ENCODE data around the gene LDLRAP1.

The LDLRAP1 gene

GRCh38 chr1:25544243-25544764, 898 bp downstream of the LDLRAP1 start:
- H3K4me1 ChIP-seq (ENCODE audit: control insufficient read depth, low read depth, low read length), result no peaks in the 10 kb centered on the region
- no peak overlapping the region for H2AK5ac ChIP-seq (ENCODE audit: low read length)
- no peak overlapping the region for H4K8ac ChIP-seq (ENCODE audit: low read depth, low read length)
- WGBS (ENCODE audit: extremely low coverage, insufficient coverage, low lambda C conversion rate), result no CpG with 5 or more reads among the region's 25 CpGs
- no peak overlapping the region for H3K23ac ChIP-seq (ENCODE audit: low read length)
- H2BK5ac ChIP-seq (ENCODE audit: low read length), result no peak overlapping the region
- no peak overlapping the region for H4K5ac ChIP-seq (ENCODE audit: low read length)
- peak overlapping the region; percentile 83 for H3K56ac ChIP-seq (ENCODE audit: low read length)
- no peak overlapping the region for H2BK15ac ChIP-seq (replicated peaks; ENCODE audit: low read depth)
- H3K79me1 ChIP-seq (ENCODE audit: low read length), result no peaks in the 10 kb centered on the region
- H3K9ac ChIP-seq (ENCODE audit: low read length), result peak overlapping the region; percentile 80
- no peak for DNase-seq
- H3K4me2 ChIP-seq (ENCODE audit: low read length), result peak overlapping the region; percentile 53
- peak overlapping the region; percentile 94 for H3K18ac ChIP-seq (ENCODE audit: low read length)
- no peaks in the 10 kb centered on the region for H3K79me2 ChIP-seq (ENCODE audit: control insufficient read depth, insufficient read depth, low read length)
- peak overlapping the region; percentile 20 for H3K4ac ChIP-seq (ENCODE audit: low read depth, low read length)
- peak overlapping the region; percentile 56 for H3K4me3 ChIP-seq (ENCODE audit: low read length)
- H2BK120ac ChIP-seq (ENCODE audit: low read depth, low read length), result no peak overlapping the region
- H3K27ac ChIP-seq (ENCODE audit: low read depth, low read length), result no peak overlapping the region
- no peaks in the 10 kb centered on the region for H3K36me3 ChIP-seq (ENCODE audit: control insufficient read depth, insufficient read depth, low read length)
- H3K27me3 ChIP-seq (ENCODE audit: insufficient read depth, low read length, poor library complexity), result no peaks in the 10 kb centered on the region

- Histone ChIP-seq H3K27me3 (ENCODE audit: insufficient read depth, low read length, poor library complexity) (no peaks in the 10 kb centered on the region), H3K36me3 (ENCODE audit: control insufficient read depth, insufficient read depth, low read length) (no peaks in the 10 kb centered on the region), H3K79me2 (ENCODE audit: control insufficient read depth, insufficient read depth, low read length) (no peaks in the 10 kb centered on the region), H3K4ac (ENCODE audit: low read depth, low read length) (no peak overlapping the region), H3K79me1 (ENCODE audit: low read length) (no peaks in the 10 kb centered on the region), H3K4me2 (ENCODE audit: low read length) (peak overlapping the region; percentile 53), H3K56ac (ENCODE audit: low read length) (peak overlapping the region; percentile 63), H2BK5ac (ENCODE audit: low read length) (no peak overlapping the region), H4K5ac (ENCODE audit: low read length) (no peak overlapping the region), H3K18ac (ENCODE audit: low read length) (no peak overlapping the region), H2BK15ac (replicated peaks; ENCODE audit: low read depth) (no peak overlapping the region), H3K23ac (ENCODE audit: low read length) (no peak overlapping the region), H4K8ac (ENCODE audit: low read depth, low read length) (no peak overlapping the region), H3K4me3 (ENCODE audit: low read length) (no peak overlapping the region), H3K4me1 (ENCODE audit: control insufficient read depth, low read depth, low read length) (no peaks in the 10 kb centered on the region), H2AK5ac (ENCODE audit: low read length) (no peak overlapping the region), H3K27ac (ENCODE audit: low read depth, low read length) (no peak overlapping the region), H2BK120ac (ENCODE audit: low read depth, low read length) (no peak overlapping the region), H3K9ac (ENCODE audit: low read length) (peak overlapping the region; percentile 80)
- no CpG with 5 or more reads among the region's 6 CpGs for WGBS (ENCODE audit: extremely low coverage, insufficient coverage, low lambda C conversion rate)
- DNase-seq, result no peak
These were observed 1.4 kb downstream of the LDLRAP1 start for GRCh38 chr1:25544819-25545218.

DNA sequence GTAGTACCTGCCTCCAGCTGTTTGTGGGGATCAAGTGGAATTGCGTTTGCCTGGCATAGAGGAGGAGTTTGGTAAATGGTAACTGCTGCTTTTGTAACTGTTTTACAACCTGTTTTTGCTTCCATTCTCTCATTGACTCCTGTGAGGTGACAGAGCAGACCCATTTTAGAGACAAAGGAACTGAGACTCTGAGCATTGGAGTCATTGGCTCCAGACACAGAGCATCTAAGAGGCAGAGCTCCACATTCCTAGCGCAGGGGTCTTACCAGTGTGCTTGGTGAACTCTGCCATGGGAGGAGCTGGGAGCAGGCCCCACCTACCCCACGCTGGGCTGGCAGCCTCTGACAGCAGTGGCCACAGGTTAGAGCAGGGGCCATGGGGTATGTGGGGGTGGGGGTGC, 2.4 kb downstream of the LDLRAP1 start:
- no peak overlapping the region for H2AK5ac ChIP-seq (ENCODE audit: low read length)
- H3K4ac ChIP-seq (ENCODE audit: low read depth, low read length), result no peak overlapping the region
- no peak overlapping the region for H3K4me2 ChIP-seq (ENCODE audit: low read length)
- DNase-seq, result no peak
- no peaks in the 10 kb centered on the region for H3K79me1 ChIP-seq (ENCODE audit: low read length)
- no peak overlapping the region for H3K27ac ChIP-seq (ENCODE audit: low read depth, low read length)
- no peak overlapping the region for H3K4me3 ChIP-seq (ENCODE audit: low read length)
- no peak overlapping the region for H4K8ac ChIP-seq (ENCODE audit: low read depth, low read length)
- H2BK5ac ChIP-seq (ENCODE audit: low read length), result no peak overlapping the region
- WGBS (ENCODE audit: extremely low coverage, insufficient coverage, low lambda C conversion rate), result no CpG with 5 or more reads among the region's 3 CpGs
- H3K18ac ChIP-seq (ENCODE audit: low read length), result no peak overlapping the region
- H3K79me2 ChIP-seq (ENCODE audit: control insufficient read depth, insufficient read depth, low read length), result no peaks in the 10 kb centered on the region
- no peak overlapping the region for H3K9ac ChIP-seq (ENCODE audit: low read length)
- no peaks in the 10 kb centered on the region for H3K36me3 ChIP-seq (ENCODE audit: control insufficient read depth, insufficient read depth, low read length)
- H3K4me1 ChIP-seq (ENCODE audit: control insufficient read depth, low read depth, low read length), result no peaks in the 10 kb centered on the region
- no peak overlapping the region for H4K5ac ChIP-seq (ENCODE audit: low read length)
- no peak overlapping the region for H3K56ac ChIP-seq (ENCODE audit: low read length)
- no peak overlapping the region for H3K23ac ChIP-seq (ENCODE audit: low read length)
- no peak overlapping the region for H2BK15ac ChIP-seq (replicated peaks; ENCODE audit: low read depth)
- H2BK120ac ChIP-seq (ENCODE audit: low read depth, low read length), result no peak overlapping the region
- H3K27me3 ChIP-seq (ENCODE audit: insufficient read depth, low read length, poor library complexity), result no peaks in the 10 kb centered on the region

DNA sequence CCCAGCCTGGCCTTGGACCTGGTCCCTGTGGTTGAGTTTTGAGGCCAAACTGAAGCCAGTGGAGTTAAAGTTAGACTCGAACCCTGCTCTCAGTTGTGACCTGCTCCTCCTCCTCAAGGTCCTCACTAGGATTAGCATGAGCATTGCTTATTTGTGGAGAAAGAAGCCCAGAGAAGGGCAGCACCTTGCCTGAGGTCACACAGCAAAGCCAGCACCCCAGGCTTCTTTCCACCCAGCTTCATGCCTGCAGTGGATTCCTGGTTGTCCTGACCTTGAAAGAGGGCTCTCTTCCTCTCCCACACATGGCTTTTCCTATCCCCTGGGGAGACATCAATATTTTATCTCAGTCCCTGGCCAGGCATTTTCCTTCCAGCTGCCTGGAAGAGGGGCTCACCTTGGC, 2.8 kb downstream of the LDLRAP1 start:
- Histone ChIP-seq H3K9ac (ENCODE audit: low read length) (no peak overlapping the region), H4K5ac (ENCODE audit: low read length) (no peak overlapping the region), H3K4me2 (ENCODE audit: low read length) (no peak overlapping the region), H2AK5ac (ENCODE audit: low read length) (no peak overlapping the region), H3K56ac (ENCODE audit: low read length) (no peak overlapping the region), H3K4me3 (ENCODE audit: low read length) (no peak overlapping the region), H3K18ac (ENCODE audit: low read length) (no peak overlapping the region), H3K23ac (ENCODE audit: low read length) (no peak overlapping the region), H4K8ac (ENCODE audit: low read depth, low read length) (no peak overlapping the region), H3K79me2 (ENCODE audit: control insufficient read depth, insufficient read depth, low read length) (no peaks in the 10 kb centered on the region), H3K4me1 (ENCODE audit: control insufficient read depth, low read depth, low read length) (no peaks in the 10 kb centered on the region), H2BK5ac (ENCODE audit: low read length) (no peak overlapping the region), H3K4ac (ENCODE audit: low read depth, low read length) (no peak overlapping the region), H2BK120ac (ENCODE audit: low read depth, low read length) (no peak overlapping the region), H3K27ac (ENCODE audit: low read depth, low read length) (no peak overlapping the region), H3K27me3 (ENCODE audit: insufficient read depth, low read length, poor library complexity) (no peaks in the 10 kb centered on the region), H2BK15ac (replicated peaks; ENCODE audit: low read depth) (no peak overlapping the region), H3K36me3 (ENCODE audit: control insufficient read depth, insufficient read depth, low read length) (no peaks in the 10 kb centered on the region), H3K79me1 (ENCODE audit: low read length) (no peaks in the 10 kb centered on the region)
- no peak for DNase-seq
- no CpG with 5 or more reads among the region's 1 CpG for WGBS (ENCODE audit: extremely low coverage, insufficient coverage, low lambda C conversion rate)

- Histone ChIP-seq H3K27me3 (ENCODE audit: insufficient read depth, low read length, poor library complexity) (no peaks in the 10 kb centered on the region), H3K23ac (ENCODE audit: low read length) (no peak overlapping the region), H3K4me1 (ENCODE audit: control insufficient read depth, low read depth, low read length) (no peaks in the 10 kb centered on the region), H2BK5ac (ENCODE audit: low read length) (no peak overlapping the region), H3K56ac (ENCODE audit: low read length) (no peak overlapping the region), H4K5ac (ENCODE audit: low read length) (no peak overlapping the region), H4K8ac (ENCODE audit: low read depth, low read length) (no peak overlapping the region), H3K4me2 (ENCODE audit: low read length) (no peak overlapping the region), H3K4ac (ENCODE audit: low read depth, low read length) (no peak overlapping the region), H3K79me2 (ENCODE audit: control insufficient read depth, insufficient read depth, low read length) (no peaks in the 10 kb centered on the region), H3K79me1 (ENCODE audit: low read length) (peaks cover 1% of the 10 kb centered on the region), H3K4me3 (ENCODE audit: low read length) (no peak overlapping the region), H3K36me3 (ENCODE audit: control insufficient read depth, insufficient read depth, low read length) (no peaks in the 10 kb centered on the region), H2AK5ac (ENCODE audit: low read length) (no peak overlapping the region), H2BK15ac (replicated peaks; ENCODE audit: low read depth) (no peak overlapping the region), H2BK120ac (ENCODE audit: low read depth, low read length) (no peak overlapping the region), H3K9ac (ENCODE audit: low read length) (no peak overlapping the region), H3K18ac (ENCODE audit: low read length) (no peak overlapping the region), H3K27ac (ENCODE audit: low read depth, low read length) (no peak overlapping the region)
- WGBS (ENCODE audit: extremely low coverage, insufficient coverage, low lambda C conversion rate), result no CpG with 5 or more reads among the region's 4 CpGs
- DNase-seq, result no peak
These were observed 5.2 kb downstream of the LDLRAP1 start for GRCh38 chr1:25548601-25549000.

Data from mesendoderm (in vitro differentiated cells).